ENCODE data around the gene LTV1.

Gene LTV1

GRCh38 chr6:143811501-143812157 is 31.5 kb upstream of the LTV1 start:
- TF ChIP-seq TEAD4 (IDR thresholded peaks at IDR 0.05) = no peak
- no peak for TF ChIP-seq FOXM1 (IDR thresholded peaks at IDR 0.05; ENCODE audit: borderline replicate concordance, low read depth)
- no peak for TF ChIP-seq NFIC (IDR thresholded peaks at IDR 0.05)
- no peak for TF ChIP-seq REST (IDR thresholded peaks at IDR 0.05; ENCODE audit: low read depth)
- no peak for TF ChIP-seq TAF1 (IDR thresholded peaks at IDR 0.05; ENCODE audit: low read depth)
- TF ChIP-seq MAX (IDR thresholded peaks at IDR 0.05) = no peak
- TF ChIP-seq EP300 (IDR thresholded peaks at IDR 0.05; ENCODE audit: borderline replicate concordance) = no peak
- TF ChIP-seq RAD21 (IDR thresholded peaks at IDR 0.05; ENCODE audit: low read depth) = no peak
- no peak for TF ChIP-seq EGR1 (IDR thresholded peaks at IDR 0.05)
- no peak for TF ChIP-seq ZBTB7A (IDR thresholded peaks at IDR 0.05; ENCODE audit: low read depth)
- no peak for TF ChIP-seq TCF12 (IDR thresholded peaks at IDR 0.05; ENCODE audit: low read depth)
- TF ChIP-seq YY1 (IDR thresholded peaks at IDR 0.05; ENCODE audit: low read depth) = no peak
- no peak for TF ChIP-seq USF1 (IDR thresholded peaks at IDR 0.05)
- TF ChIP-seq CREB1 (IDR thresholded peaks at IDR 0.05; ENCODE audit: low read depth) = no peak
- TF ChIP-seq CEBPB (IDR thresholded peaks at IDR 0.05) = no peak

- TF ChIP-seq NFIC (IDR thresholded peaks at IDR 0.05) = no peak
- no peak for TF ChIP-seq EP300 (IDR thresholded peaks at IDR 0.05; ENCODE audit: borderline replicate concordance)
- TF ChIP-seq ZBTB7A (IDR thresholded peaks at IDR 0.05; ENCODE audit: low read depth) = no peak
- TF ChIP-seq RAD21 (IDR thresholded peaks at IDR 0.05; ENCODE audit: low read depth) = no peak
- no peak for TF ChIP-seq USF1 (IDR thresholded peaks at IDR 0.05)
- TF ChIP-seq MAX (IDR thresholded peaks at IDR 0.05) = no peak
- TF ChIP-seq REST (IDR thresholded peaks at IDR 0.05; ENCODE audit: low read depth) = no peak
- TF ChIP-seq FOXM1 (IDR thresholded peaks at IDR 0.05; ENCODE audit: borderline replicate concordance, low read depth) = no peak
- TF ChIP-seq CREB1 (IDR thresholded peaks at IDR 0.05; ENCODE audit: low read depth) = no peak
- no peak for TF ChIP-seq CEBPB (IDR thresholded peaks at IDR 0.05)
- TF ChIP-seq TCF12 (IDR thresholded peaks at IDR 0.05; ENCODE audit: low read depth) = no peak
- no peak for TF ChIP-seq TAF1 (IDR thresholded peaks at IDR 0.05; ENCODE audit: low read depth)
- TF ChIP-seq TEAD4 (IDR thresholded peaks at IDR 0.05) = no peak
- TF ChIP-seq EGR1 (IDR thresholded peaks at IDR 0.05) = no peak
- no peak for TF ChIP-seq YY1 (IDR thresholded peaks at IDR 0.05; ENCODE audit: low read depth)
These were observed 25.5 kb upstream of the LTV1 start for GRCh38 chr6:143817621-143818020.

GRCh38 chr6:143821359-143821758 is 21.8 kb upstream of the LTV1 start:
- TF ChIP-seq FOXM1 (IDR thresholded peaks at IDR 0.05; ENCODE audit: borderline replicate concordance, low read depth) (no peak), EP300 (IDR thresholded peaks at IDR 0.05; ENCODE audit: borderline replicate concordance) (no peak), CEBPB (IDR thresholded peaks at IDR 0.05) (no peak), RAD21 (IDR thresholded peaks at IDR 0.05; ENCODE audit: low read depth) (no peak), MAX (IDR thresholded peaks at IDR 0.05) (no peak), CREB1 (IDR thresholded peaks at IDR 0.05; ENCODE audit: low read depth) (no peak), REST (IDR thresholded peaks at IDR 0.05; ENCODE audit: low read depth) (no peak), USF1 (IDR thresholded peaks at IDR 0.05) (no peak), NFIC (IDR thresholded peaks at IDR 0.05) (no peak), EGR1 (IDR thresholded peaks at IDR 0.05) (no peak), TCF12 (IDR thresholded peaks at IDR 0.05; ENCODE audit: low read depth) (no peak), YY1 (IDR thresholded peaks at IDR 0.05; ENCODE audit: low read depth) (no peak), ZBTB7A (IDR thresholded peaks at IDR 0.05; ENCODE audit: low read depth) (no peak), TAF1 (IDR thresholded peaks at IDR 0.05; ENCODE audit: low read depth) (no peak), TEAD4 (IDR thresholded peaks at IDR 0.05) (no peak)
